Neural cell (in vitro differentiated cells): Measurements from ENCODE around the gene DNM3.

Experiments used
- CTCF ChIP-seq: fragments of 450-650 bp; IDR thresholded peaks from 2 replicates; pipeline ENCODE4 v1.5.1; 2014; ENCODE audit warnings: antibody characterized with exemption, mild to moderate bottlenecking, moderate library complexity; ENCODE audit not compliant: poor library complexity, severe bottlenecking
- EZH2 ChIP-seq: fragments of 200-600, 300-800 bp; shearing (Covaris generic), sonication (generic); IDR thresholded peaks from 2 replicates; pipeline ENCODE4 v1.6.1; 2014; ENCODE audit warnings: antibody characterized with exemption, low read length, borderline replicate concordance, mild to moderate bottlenecking; ENCODE audit not compliant: insufficient read depth, poor library complexity, severe bottlenecking

GRCh38 chr1:172380441-172381244 is 539.3 kb downstream of the DNM3 start:
- TF ChIP-seq CTCF (no peak), EZH2 (no peak)
